Mesendoderm (in vitro differentiated cells): ENCODE results near the gene PAWR.
"Not testable (repeated sequence)": the region's sequence is repeated elsewhere in the genome, so short reads cannot be mapped to it uniquely, and the experiment has no call there.

ENCODE experiments used
- DNase-seq: peaks from one replicate; pipeline ENCODE4 v3.0.0; 2013
- H2AK5ac ChIP-seq: 2 replicates; pipeline ENCODE4 v1.6.1; 2013; ENCODE audit warnings: low read length, inconsistent platforms
- H2BK120ac ChIP-seq: 2 replicates; pipeline ENCODE4 v1.6.1; 2013; ENCODE audit warnings: low read depth, mild to moderate bottlenecking, low read length, moderate library complexity, mixed read lengths
- H2BK15ac ChIP-seq: replicated peaks from 2 replicates; pipeline ENCODE4 v1.6.1; 2013; ENCODE audit warnings: low read depth, mild to moderate bottlenecking, moderate library complexity
- H2BK5ac ChIP-seq: 2 replicates; pipeline ENCODE4 v1.6.1; 2013; ENCODE audit warnings: low read length, inconsistent platforms
- H3K18ac ChIP-seq: 2 replicates; pipeline ENCODE4 v1.6.1; 2013; ENCODE audit warnings: mild to moderate bottlenecking, low read length, mixed read lengths
- H3K23ac ChIP-seq: one replicate; pipeline ENCODE4 v1.6.1; 2013; ENCODE audit warnings: low read length
- H3K27ac ChIP-seq: 2 replicates; pipeline ENCODE4 v1.5.1; 2013; ENCODE audit warnings: low read depth, mild to moderate bottlenecking, inconsistent platforms, low read length, moderate library complexity
- H3K27me3 ChIP-seq: 2 replicates; pipeline ENCODE4 v1.6.1; 2013; ENCODE audit warnings: low read length, control low read depth, mild to moderate bottlenecking, inconsistent platforms; ENCODE audit not compliant: insufficient read depth, poor library complexity
- H3K36me3 ChIP-seq: 2 replicates; pipeline ENCODE4 v1.6.1; 2013; ENCODE audit warnings: low read length, inconsistent platforms; ENCODE audit not compliant: control insufficient read depth, insufficient read depth
- H3K4ac ChIP-seq: one replicate; pipeline ENCODE4 v1.6.1; 2013; ENCODE audit warnings: low read depth, mild to moderate bottlenecking, low read length, moderate library complexity
- H3K4me1 ChIP-seq: 2 replicates; pipeline ENCODE4 v1.6.1; 2013; ENCODE audit warnings: low read depth, low read length, inconsistent platforms; ENCODE audit not compliant: control insufficient read depth
- H3K4me2 ChIP-seq: 2 replicates; pipeline ENCODE4 v1.6.1; 2013; ENCODE audit warnings: low read length
- H3K4me3 ChIP-seq: 2 replicates; pipeline ENCODE4 v1.5.1; 2013; ENCODE audit warnings: mild to moderate bottlenecking, low read length
- H3K56ac ChIP-seq: one replicate; pipeline ENCODE4 v1.6.1; 2013; ENCODE audit warnings: low read length
- H3K79me1 ChIP-seq: 2 replicates; pipeline ENCODE4 v1.6.1; 2013; ENCODE audit warnings: low read length, inconsistent platforms
- H3K79me2 ChIP-seq: 2 replicates; pipeline ENCODE4 v1.6.1; 2013; ENCODE audit warnings: mild to moderate bottlenecking, low read length; ENCODE audit not compliant: control insufficient read depth, insufficient read depth
- H3K9ac ChIP-seq: 2 replicates; pipeline ENCODE4 v1.6.1; 2013; ENCODE audit warnings: low read length, inconsistent platforms
- H4K5ac ChIP-seq: one replicate; pipeline ENCODE4 v1.6.1; 2013; ENCODE audit warnings: low read length
- H4K8ac ChIP-seq: one replicate; pipeline ENCODE4 v1.6.1; 2013; ENCODE audit warnings: low read depth, mild to moderate bottlenecking, control low read depth, low read length, moderate library complexity
- WGBS: extraction: QIAGEN DNeasy Blood & Tissue Kit; methylation state at CpG from one replicate; pipeline ENCODE4 v1.1.7; 2013; ENCODE audit warnings: low lambda C conversion rate, missing lambda C conversion rate; ENCODE audit not compliant: insufficient coverage; ENCODE audit errors: extremely low coverage; 5-methylcytosine and 5-hydroxymethylcytosine counted together

Gene PAWR

DNA sequence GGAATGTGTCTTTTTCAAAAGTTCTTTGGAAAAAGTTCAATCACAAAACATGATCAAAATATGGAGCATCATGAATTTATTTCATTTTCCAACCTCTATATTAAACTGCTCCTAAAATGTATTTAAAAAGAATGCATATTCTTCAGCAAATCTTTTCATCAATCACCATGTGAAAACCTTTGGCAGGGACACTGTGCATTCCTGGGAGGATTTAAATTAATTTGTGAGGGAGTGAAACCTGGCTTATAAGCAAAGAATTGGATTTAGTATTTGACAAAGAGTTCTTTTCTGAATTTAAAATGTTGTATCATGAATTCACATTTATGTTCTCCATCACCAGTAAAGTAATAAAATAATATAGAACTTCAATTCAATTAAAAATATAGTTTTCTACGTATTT, 38.2 kb downstream of the PAWR start:
- Histone ChIP-seq H3K79me2 (peaks cover 67% of the 10 kb centered on the region), H3K56ac (no peak overlapping the region), H2AK5ac (no peak overlapping the region), H3K36me3 (no peaks in the 10 kb centered on the region), H3K27me3 (no peaks in the 10 kb centered on the region), H3K27ac (no peak overlapping the region), H3K18ac (no peak overlapping the region), H3K79me1 (peaks cover 5% of the 10 kb centered on the region), H3K4me1 (no peaks in the 10 kb centered on the region), H3K4me3 (no peak overlapping the region), H2BK120ac (no peak overlapping the region), H3K9ac (no peak overlapping the region), H4K5ac (no peak overlapping the region), H3K4me2 (no peak overlapping the region), H3K4ac (no peak overlapping the region), H2BK15ac (no peak overlapping the region), H4K8ac (no peak overlapping the region), H2BK5ac (no peak overlapping the region), H3K23ac (no peak overlapping the region)
- DNase-seq = no peak
- WGBS = no CpG with 5 or more reads among the region's 1 CpG

GRCh38 chr12:79650440-79650839, 40.3 kb downstream of the PAWR start:
- no peak overlapping the region for H3K27ac ChIP-seq
- peaks cover 5% of the 10 kb centered on the region for H3K79me1 ChIP-seq

GRCh38 chr12:79648881-79649280, 41.9 kb downstream of the PAWR start:
- H3K4me1 ChIP-seq = no peaks in the 10 kb centered on the region
- no peak overlapping the region for H3K18ac ChIP-seq
- H2BK120ac ChIP-seq = no peak overlapping the region
- H2AK5ac ChIP-seq = no peak overlapping the region
- H3K27ac ChIP-seq = no peak overlapping the region
- no peak overlapping the region for H2BK15ac ChIP-seq
- H4K5ac ChIP-seq = no peak overlapping the region
- H3K56ac ChIP-seq = no peak overlapping the region
- H3K9ac ChIP-seq = no peak overlapping the region
- H3K4me3 ChIP-seq = no peak overlapping the region
- no peaks in the 10 kb centered on the region for H3K36me3 ChIP-seq
- H3K79me1 ChIP-seq = peaks cover 5% of the 10 kb centered on the region
- no peak for DNase-seq
- no CpG with 5 or more reads among the region's 1 CpG for WGBS
- no peak overlapping the region for H4K8ac ChIP-seq
- peaks cover 53% of the 10 kb centered on the region for H3K79me2 ChIP-seq
- no peak overlapping the region for H3K4ac ChIP-seq
- H2BK5ac ChIP-seq = no peak overlapping the region
- H3K27me3 ChIP-seq = no peaks in the 10 kb centered on the region
- H3K4me2 ChIP-seq = no peak overlapping the region
- H3K23ac ChIP-seq = no peak overlapping the region

More at GRCh38 chr12:79650440-79650839, 40.3 kb downstream of the PAWR start:
- peaks cover 61% of the 10 kb centered on the region for H3K79me2 ChIP-seq
- H3K23ac ChIP-seq = no peak overlapping the region
- no peak overlapping the region for H3K4ac ChIP-seq
- H3K9ac ChIP-seq = no peak overlapping the region
- DNase-seq = no peak
- H3K18ac ChIP-seq = no peak overlapping the region
- no peaks in the 10 kb centered on the region for H3K27me3 ChIP-seq
- no peak overlapping the region for H2BK5ac ChIP-seq
- WGBS = no CpG with 5 or more reads among the region's 2 CpGs
- no peaks in the 10 kb centered on the region for H3K36me3 ChIP-seq
- H3K4me1 ChIP-seq = no peaks in the 10 kb centered on the region
- no peak overlapping the region for H4K5ac ChIP-seq
- H3K4me2 ChIP-seq = no peak overlapping the region
- H2AK5ac ChIP-seq = no peak overlapping the region
- no peak overlapping the region for H3K4me3 ChIP-seq
- H2BK120ac ChIP-seq = no peak overlapping the region
- no peak overlapping the region for H2BK15ac ChIP-seq
- no peak overlapping the region for H4K8ac ChIP-seq
- no peak overlapping the region for H3K56ac ChIP-seq

DNA sequence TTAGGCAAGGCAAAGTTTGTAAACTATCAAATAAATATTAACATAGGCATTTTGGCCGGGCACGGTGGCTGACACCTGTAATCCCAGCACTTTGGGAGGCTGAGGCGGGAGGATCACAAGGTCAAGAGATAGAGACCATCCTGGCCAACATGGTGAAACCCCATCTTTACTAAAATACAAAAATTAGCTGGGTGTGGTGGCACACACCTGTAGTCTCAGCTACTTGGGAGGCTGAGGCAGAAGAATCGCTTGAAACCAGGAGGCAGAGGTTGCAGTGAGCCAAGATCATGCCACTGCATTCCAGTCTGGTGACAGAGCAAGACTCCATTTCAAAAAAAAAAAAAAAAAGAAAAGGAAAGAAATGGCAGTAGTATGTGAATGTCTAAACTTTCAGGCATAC, 43.9 kb downstream of the PAWR start:
- H3K23ac ChIP-seq, H2BK5ac ChIP-seq, H2AK5ac ChIP-seq, H2BK15ac ChIP-seq, H3K36me3 ChIP-seq, H3K56ac ChIP-seq, H3K4me3 ChIP-seq, H3K18ac ChIP-seq, DNase-seq, H3K27ac ChIP-seq, H3K9ac ChIP-seq, H4K5ac ChIP-seq, H3K79me1 ChIP-seq, H3K4me2 ChIP-seq, H3K4ac ChIP-seq, H2BK120ac ChIP-seq, H4K8ac ChIP-seq, H3K4me1 ChIP-seq, H3K27me3 ChIP-seq: not testable (repeated sequence)
- WGBS = no CpG with 5 or more reads among the region's 4 CpGs
- H3K79me2 ChIP-seq = peaks cover 52% of the 10 kb centered on the region

DNA sequence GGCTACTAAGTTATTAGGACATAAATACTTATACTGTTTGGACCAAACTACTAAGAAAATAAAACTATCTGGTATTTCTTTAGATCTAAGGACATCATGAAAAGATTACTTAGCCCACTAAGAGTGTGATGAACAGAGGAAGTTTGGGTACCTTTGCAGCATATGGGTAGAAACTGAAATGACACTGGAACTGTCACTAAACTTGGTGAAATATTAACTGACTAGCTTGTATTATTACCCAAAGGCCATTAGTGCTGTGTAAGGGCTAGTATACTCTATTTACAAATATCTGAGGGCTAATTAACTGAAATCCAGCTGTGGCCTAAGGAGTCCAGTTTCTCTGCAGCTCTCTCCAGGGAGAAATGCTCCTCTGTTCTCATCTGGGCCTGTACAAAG, 45.5 kb downstream of the PAWR start:
- Histone ChIP-seq H3K4me1 (no peaks in the 10 kb centered on the region), H2BK15ac (no peak overlapping the region), H3K23ac (no peak overlapping the region), H3K18ac (no peak overlapping the region), H3K36me3 (no peaks in the 10 kb centered on the region), H3K79me2 (peaks cover 46% of the 10 kb centered on the region), H3K9ac (no peak overlapping the region), H4K5ac (no peak overlapping the region), H3K79me1 (peaks cover 5% of the 10 kb centered on the region), H2BK120ac (no peak overlapping the region), H4K8ac (no peak overlapping the region), H2BK5ac (no peak overlapping the region), H3K27ac (no peak overlapping the region), H3K56ac (no peak overlapping the region), H3K4me3 (no peak overlapping the region), H3K27me3 (no peaks in the 10 kb centered on the region), H2AK5ac (no peak overlapping the region), H3K4me2 (no peak overlapping the region), H3K4ac (no peak overlapping the region)
- no peak for DNase-seq
